Activated CD8-positive, alpha-beta memory T cell treated with anti-CD3 and anti-CD28 coated beads, Interleukin-2, amount 50 U/mL, for 1 hour (primary cell): ENCODE data around the gene NCAPG2.

Source experiments
- DNase-seq: peaks from one replicate; pipeline ENCODE4 v3.0.0-alpha.2; 2020; ENCODE audit errors: extremely low read depth

NCAPG2 gene

DNA sequence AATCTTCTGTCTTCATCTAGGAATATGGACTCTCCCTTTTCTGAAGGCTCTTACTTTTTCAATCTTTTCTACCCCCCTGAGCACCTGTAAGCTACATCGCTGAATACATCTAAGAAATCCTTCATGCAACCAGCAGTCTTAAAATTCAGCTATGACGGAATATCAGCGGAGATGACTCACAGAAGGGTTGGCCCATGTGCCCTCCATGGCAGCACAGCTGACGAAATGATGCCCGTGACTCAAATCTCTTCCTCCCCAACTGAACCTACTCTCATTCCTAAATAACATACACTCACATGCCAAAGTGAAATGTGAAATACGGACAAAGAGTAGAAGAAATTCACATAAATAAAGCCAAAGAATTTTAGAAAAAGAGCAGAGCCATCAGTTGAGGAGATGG is 30.3 kb upstream of the NCAPG2 start:
- no peak for DNase-seq

DNA sequence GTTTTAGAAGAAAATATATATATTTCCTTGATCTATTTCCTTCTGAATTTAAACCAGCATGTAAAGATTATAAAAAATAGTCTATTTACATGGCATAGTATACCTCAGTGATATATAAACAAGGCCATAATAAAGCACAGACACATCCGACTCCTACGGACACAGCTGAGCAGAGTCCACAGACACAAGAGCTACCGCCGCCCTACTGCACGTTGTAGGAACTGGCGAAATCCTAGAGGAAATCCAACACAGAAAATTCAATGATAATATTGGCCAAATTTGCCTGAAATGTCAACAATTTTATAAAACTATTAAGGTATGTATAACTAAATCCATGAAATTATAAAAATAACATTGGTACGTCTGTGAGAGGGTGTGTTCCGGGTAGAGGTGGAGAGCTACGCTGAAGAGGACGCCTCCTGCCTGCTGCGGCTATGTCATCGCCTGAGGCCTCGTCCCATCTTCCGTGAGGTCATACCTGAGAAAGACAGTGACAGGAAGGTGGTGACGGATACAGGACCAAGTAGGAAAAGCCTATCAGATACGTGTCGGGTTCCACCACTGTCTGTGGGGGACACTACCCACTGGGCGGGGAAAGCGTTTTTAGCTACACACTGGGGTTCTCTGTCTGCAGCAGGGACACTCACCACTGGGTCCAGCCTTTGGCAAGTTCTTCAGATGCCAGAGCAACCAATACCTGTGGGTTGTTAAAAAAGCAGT is 29.3 kb upstream of the NCAPG2 start:
- DNase-seq = no peak

DNA sequence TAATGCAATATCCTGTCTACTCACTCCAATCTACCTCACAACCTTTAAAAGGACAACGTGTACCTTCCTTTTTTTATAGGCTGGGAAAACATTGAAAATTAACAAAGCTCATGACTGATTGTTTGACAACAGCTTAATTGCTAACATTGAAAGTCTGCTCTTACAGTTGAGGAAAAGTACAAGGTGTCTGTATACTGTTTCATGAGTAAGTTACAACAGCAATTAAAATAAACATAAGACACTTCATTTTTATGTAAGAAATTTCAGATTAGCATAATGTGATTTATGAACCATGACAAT is 28.6 kb upstream of the NCAPG2 start:
- DNase-seq = no peak

DNA sequence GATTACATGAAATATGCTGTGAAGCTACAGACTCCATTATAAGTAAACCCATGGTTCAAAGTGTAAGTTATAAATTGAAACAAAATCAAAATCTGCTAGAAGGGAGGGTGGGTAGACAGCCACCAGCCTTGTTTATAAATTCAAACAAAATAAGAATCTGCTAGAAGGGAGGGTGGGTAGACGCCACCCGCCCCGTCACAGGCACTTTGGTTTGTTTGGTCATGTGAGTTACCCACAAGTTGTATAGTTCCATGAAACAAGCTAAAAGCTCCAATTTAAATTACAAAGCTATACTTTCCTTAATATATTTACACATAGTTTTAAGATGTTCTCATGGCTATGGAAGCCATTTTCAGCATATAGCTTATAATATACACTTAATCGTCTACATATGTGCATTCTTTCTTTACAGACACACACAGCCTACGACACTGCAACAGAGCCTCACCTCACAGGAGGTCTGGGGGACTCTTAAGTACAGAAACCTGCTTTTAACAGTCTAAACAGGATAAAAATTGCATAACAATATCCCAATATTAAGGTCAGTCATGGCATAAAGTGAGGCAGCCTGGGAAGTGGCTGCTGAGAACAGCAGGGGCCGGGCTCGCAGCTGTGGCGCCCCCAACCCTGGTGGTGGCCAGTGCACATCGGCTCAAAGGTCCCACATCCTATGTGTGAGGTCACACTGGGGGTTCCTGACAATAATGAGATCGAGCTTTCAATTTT is 28.1 kb upstream of the NCAPG2 start:
- DNase-seq = no peak

- no peak for DNase-seq
Measured at GRCh38 chr7:158731761-158732160, 27.2 kb upstream of the NCAPG2 start.

GRCh38 chr7:158730383-158731346 is 26.1 kb upstream of the NCAPG2 start:
- no peak for DNase-seq

- no peak for DNase-seq
Measured at GRCh38 chr7:158729646-158730382, 25.2 kb upstream of the NCAPG2 start.

- no peak for DNase-seq
Measured at GRCh38 chr7:158728911-158729645, 24.5 kb upstream of the NCAPG2 start.

DNA sequence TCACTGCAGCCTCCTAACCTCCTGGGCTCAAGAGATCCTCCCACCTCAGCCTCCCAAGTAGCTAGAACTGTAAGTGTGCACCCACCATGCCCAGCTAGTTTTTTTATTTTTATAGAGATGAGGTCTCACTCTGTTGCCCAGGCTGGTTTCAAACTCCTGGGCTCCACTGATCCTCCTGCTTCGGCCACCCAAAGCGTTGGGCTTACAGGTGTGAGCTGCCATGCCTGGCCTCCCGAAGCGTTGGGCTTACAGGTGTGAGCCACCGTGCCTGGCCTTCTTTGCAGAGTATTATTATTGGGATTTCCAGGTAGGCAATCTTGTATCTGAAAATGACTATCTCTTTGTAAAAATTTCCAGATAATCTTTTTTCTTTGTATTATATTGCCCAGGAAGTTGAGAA is 23.1 kb upstream of the NCAPG2 start:
- DNase-seq = no peak

GRCh38 chr7:158726277-158726807 is 21.7 kb upstream of the NCAPG2 start:
- DNase-seq = no peak

DNA sequence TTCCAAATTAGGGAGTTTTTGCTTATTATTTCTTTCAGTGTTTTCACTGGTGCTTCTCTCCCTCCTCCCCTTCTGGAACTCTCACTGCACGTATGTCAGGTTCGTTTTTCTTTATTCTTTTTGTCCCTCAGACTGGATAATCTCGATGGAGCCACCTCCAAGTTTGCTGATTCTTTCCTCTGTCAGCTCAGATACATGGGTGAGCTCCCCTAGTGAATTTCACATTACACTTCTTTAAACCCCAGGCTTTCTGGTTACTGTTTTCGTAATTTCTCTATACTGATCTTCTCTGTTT is 20.8 kb upstream of the NCAPG2 start:
- DNase-seq = no peak

DNA sequence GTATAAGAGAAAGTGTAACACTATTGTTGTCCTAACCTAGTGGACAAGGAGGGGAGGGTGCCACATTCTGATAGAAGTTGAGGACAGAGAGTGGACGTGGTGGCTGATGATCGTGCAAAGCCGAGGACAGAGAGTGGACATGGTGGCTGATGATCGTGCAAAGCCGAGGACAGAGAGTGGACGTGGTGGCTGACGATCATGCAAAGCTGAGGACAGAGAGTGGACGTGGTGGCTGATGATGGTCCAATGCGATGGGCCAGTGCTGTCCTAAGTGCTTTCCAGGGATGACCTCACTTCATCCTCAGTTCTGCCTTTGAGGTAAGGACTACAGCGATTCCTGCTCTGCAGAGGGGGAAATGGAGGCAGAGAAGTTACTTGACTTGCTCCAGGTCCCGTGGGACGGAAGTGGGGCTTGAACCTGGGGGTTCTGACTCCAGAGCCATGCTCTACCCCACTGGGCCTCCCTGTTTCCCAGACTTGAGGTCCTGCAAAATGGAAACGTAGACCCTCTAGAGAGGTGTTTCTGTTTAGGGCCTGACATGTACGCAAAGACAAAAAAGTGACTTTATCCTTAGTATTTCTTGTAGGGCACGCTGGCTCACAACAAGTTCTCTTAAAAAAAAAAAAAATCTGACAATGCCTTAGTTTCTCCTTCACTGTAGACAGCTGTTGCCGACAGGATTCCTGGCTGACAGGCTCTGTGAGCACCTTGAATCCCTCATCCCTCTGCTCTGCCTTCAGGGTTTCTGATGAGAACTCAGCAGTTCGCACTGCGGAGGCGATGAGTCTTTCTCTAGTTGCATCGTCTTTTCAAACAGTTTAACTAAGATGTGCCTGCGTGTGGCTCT is 20.3 kb upstream of the NCAPG2 start:
- DNase-seq = no peak

- DNase-seq = no peak
Measured at GRCh38 chr7:158723714-158724385, 19.2 kb upstream of the NCAPG2 start.

GRCh38 chr7:158723266-158723665 is 18.7 kb upstream of the NCAPG2 start:
- DNase-seq = no peak

- no peak for DNase-seq
Measured at GRCh38 chr7:158722574-158723237, 18.1 kb upstream of the NCAPG2 start.

DNA sequence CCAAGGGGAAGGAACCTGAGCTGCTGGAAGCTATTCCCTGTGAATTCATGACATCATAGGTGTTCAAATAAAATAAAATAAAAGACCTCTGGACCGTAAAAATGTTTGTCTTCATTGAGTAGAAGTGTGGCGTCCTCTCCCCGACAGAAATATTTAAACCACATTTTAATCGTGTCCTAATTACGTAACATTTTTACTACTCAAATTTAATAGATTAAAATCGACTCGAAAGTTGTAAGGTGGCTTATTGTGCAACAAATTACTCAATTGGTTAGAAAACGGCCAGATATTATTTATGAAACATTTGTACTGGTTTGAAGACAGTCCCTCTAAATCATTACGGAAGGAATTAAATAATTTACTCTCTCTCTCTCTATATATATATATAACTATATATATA is 15.5 kb upstream of the NCAPG2 start:
- DNase-seq = no peak

- DNase-seq = no peak
Measured at GRCh38 chr7:158716802-158717201, 12.2 kb upstream of the NCAPG2 start.

DNA sequence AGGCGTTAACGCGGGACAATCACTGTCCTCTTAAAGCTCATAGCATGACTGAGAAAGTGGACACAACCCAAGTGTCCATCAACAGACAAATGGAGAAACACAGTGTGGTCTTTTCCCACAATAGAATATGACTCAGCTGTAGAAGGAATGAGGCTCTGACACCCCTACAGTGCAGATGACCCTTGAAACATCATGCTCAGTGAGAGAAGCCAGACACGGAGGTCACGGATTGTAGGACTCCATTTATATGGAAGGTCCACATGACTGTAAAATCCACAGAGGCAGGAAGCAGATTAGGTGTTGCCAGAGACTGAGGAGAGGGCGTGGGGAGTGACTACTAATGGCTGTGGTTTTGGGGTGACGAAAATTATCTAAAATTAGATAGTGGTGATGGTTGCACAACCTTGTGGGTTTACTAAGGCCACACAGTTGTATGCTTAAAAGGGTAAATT is 6.1 kb upstream of the NCAPG2 start:
- DNase-seq = no peak

DNA sequence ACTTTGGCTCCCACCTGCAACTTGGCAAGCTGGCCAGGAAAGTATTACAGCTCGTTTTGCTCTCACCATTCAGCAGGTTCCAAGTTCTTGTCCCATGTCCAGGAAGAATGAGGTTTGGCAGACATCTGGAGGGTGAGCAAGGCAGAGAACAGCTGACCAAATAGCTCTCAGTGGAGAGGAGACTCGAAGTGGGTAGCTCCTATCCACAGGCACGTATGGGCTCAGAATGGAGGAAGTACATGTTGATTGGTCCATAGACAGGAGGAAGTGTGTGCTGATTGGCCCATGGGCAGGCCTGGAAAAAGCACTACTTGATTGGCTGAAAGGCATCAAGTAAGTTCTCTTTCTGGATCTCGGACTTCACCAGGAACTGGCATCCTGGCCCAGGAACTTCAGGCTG is 3.0 kb upstream of the NCAPG2 start:
- no peak for DNase-seq
